SKM-1 (cell line): ENCODE results near the gene ZFHX3.

Source experiments
- DNase-seq: peaks from one replicate; lab custom pipeline; 2025; ENCODE audit not compliant: unreplicated experiment; lab: John Stamatoyannopoulos, UW

The ZFHX3 gene

GRCh38 chr16:73041676-73042075, 6.3 kb downstream of the ZFHX3 start:
- no peak for DNase-seq

GRCh38 chr16:73040735-73041402, 7.1 kb downstream of the ZFHX3 start:
- no peak for DNase-seq

- no peak for DNase-seq
Measured at GRCh38 chr16:73040136-73040535, 7.8 kb downstream of the ZFHX3 start.

GRCh38 chr16:73037845-73038570, 9.9 kb downstream of the ZFHX3 start:
- no peak for DNase-seq

- DNase-seq: no peak
Measured at GRCh38 chr16:73037331-73037745, 10.6 kb downstream of the ZFHX3 start.

GRCh38 chr16:73036074-73036826, 11.7 kb downstream of the ZFHX3 start:
- DNase-seq: no peak

- no peak for DNase-seq
Measured at GRCh38 chr16:73034374-73034773, 13.6 kb downstream of the ZFHX3 start.

GRCh38 chr16:73033271-73033998, 14.5 kb downstream of the ZFHX3 start:
- DNase-seq: no peak

- DNase-seq: no peak
Measured at GRCh38 chr16:73032541-73033270, 15.2 kb downstream of the ZFHX3 start.

GRCh38 chr16:73031984-73032383, 15.9 kb downstream of the ZFHX3 start:
- no peak for DNase-seq

GRCh38 chr16:73031155-73031866, 16.6 kb downstream of the ZFHX3 start:
- DNase-seq: no peak

GRCh38 chr16:73028721-73029361, 19.1 kb downstream of the ZFHX3 start:
- DNase-seq: no peak

- DNase-seq: no peak
Measured at GRCh38 chr16:73028263-73028662, 19.7 kb downstream of the ZFHX3 start.

GRCh38 chr16:73027685-73028111, 20.2 kb downstream of the ZFHX3 start:
- no peak for DNase-seq

- DNase-seq: no peak
Measured at GRCh38 chr16:73026754-73027684, 20.9 kb downstream of the ZFHX3 start.

- DNase-seq: no peak
Measured at GRCh38 chr16:73025856-73026210, 22.1 kb downstream of the ZFHX3 start.

- DNase-seq: no peak
Measured at GRCh38 chr16:73025151-73025855, 22.6 kb downstream of the ZFHX3 start.

- no peak for DNase-seq
Measured at GRCh38 chr16:73024571-73025105, 23.3 kb downstream of the ZFHX3 start.
